ENCODE measurements around the gene HS3ST3A1. TPM values are rescaled to one million over a fixed set of nuclear protein-coding genes. Genes with fewer than 3 reads are reported as not detected.

Gene HS3ST3A1
- total and polyA plus RNA-seq, 4 experiments from 2014 or later, result 1.8 to 4.4 (median 3.1) TPM

GRCh38 chr17:13462146-13462545, 139.6 kb downstream of the HS3ST3A1 start:
- Histone ChIP-seq H3K4me1 (ENCODE audit: insufficient read depth, low read length) (no peaks in the 10 kb centered on the region), H3K27me3 (ENCODE audit: insufficient read depth, low read length) (no peaks in the 10 kb centered on the region), H3K27ac (ENCODE audit: low read depth, low read length) (no peak overlapping the region), H3K9me3 (ENCODE audit: control insufficient read depth in 1 of 2, low read length in 2 of 2) (no peaks in the 10 kb centered on the region), H3K4me3 (ENCODE audit: low read length in 2 of 2) (no peak overlapping the region), H3K36me3 (ENCODE audit: insufficient read depth, low read length) (no peaks in the 10 kb centered on the region)
- Mint-ChIP-seq H3K9me3 (peaks cover 0 to 4% (median 0%) of the 10 kb centered on the region in 8 donors), H3K36me3 (no peaks in the 10 kb centered on the region), H3K4me3 (no peak overlapping the region), H3K27me3 (peaks cover 4 to 5% of the 10 kb centered on the region in 2 donors), H3K27ac (no peak overlapping the region), H3K4me1 (no peaks in the 10 kb centered on the region)
- ChIA-PET POLR2A (ENCODE audit: partially characterized antibody) (no interaction called here), CTCF (ENCODE audit: partially characterized antibody) (no interaction called here)
- DNase-seq, result no peak
- intact Hi-C loops (cut with micrococcal nuclease), result no loop called here

GRCh38 chr17:13460261-13461000, 141.3 kb downstream of the HS3ST3A1 start:
- no peak overlapping the region for H3K4me3 Mint-ChIP-seq
- H3K27ac Mint-ChIP-seq, result no peak overlapping the region
- no peaks in the 10 kb centered on the region for H3K4me1 ChIP-seq (ENCODE audit: insufficient read depth, low read length)
- CTCF ChIA-PET (ENCODE audit: partially characterized antibody), result no interaction called here
- H3K4me3 ChIP-seq (ENCODE audit: low read length in 2 of 2), result no peak overlapping the region
- no peaks in the 10 kb centered on the region for H3K36me3 ChIP-seq (ENCODE audit: insufficient read depth, low read length)
- intact Hi-C loops (cut with micrococcal nuclease), result no loop called here
- H3K9me3 ChIP-seq (ENCODE audit: control insufficient read depth in 1 of 2, low read length in 2 of 2), result no peaks in the 10 kb centered on the region
- no peaks in the 10 kb centered on the region for H3K27me3 ChIP-seq (ENCODE audit: insufficient read depth, low read length)
- no peaks in the 10 kb centered on the region for H3K36me3 Mint-ChIP-seq
- H3K27me3 Mint-ChIP-seq, result peaks cover 4 to 5% of the 10 kb centered on the region in 2 donors
- peaks cover 0 to 4% (median 0%) of the 10 kb centered on the region in 8 donors for H3K9me3 Mint-ChIP-seq
- DNase-seq, result no peak
- POLR2A ChIA-PET (ENCODE audit: partially characterized antibody), result no interaction called here
- no peak overlapping the region for H3K27ac ChIP-seq (ENCODE audit: low read depth, low read length)
- H3K4me1 Mint-ChIP-seq, result no peaks in the 10 kb centered on the region

- DNase-seq, result no peak
- POLR2A ChIA-PET (ENCODE audit: partially characterized antibody), result no interaction called here
- peaks cover 4 to 5% of the 10 kb centered on the region in 2 donors for H3K27me3 Mint-ChIP-seq
- peaks cover 0 to 2% (median 0%) of the 10 kb centered on the region in 8 donors for H3K9me3 Mint-ChIP-seq
- intact Hi-C loops (cut with micrococcal nuclease), result no loop called here
- no peaks in the 10 kb centered on the region for H3K36me3 ChIP-seq (ENCODE audit: insufficient read depth, low read length)
- H3K4me3 Mint-ChIP-seq, result no peak overlapping the region
- no peak overlapping the region for H3K27ac ChIP-seq (ENCODE audit: low read depth, low read length)
- H3K4me1 ChIP-seq (ENCODE audit: insufficient read depth, low read length), result no peaks in the 10 kb centered on the region
- no peaks in the 10 kb centered on the region for H3K9me3 ChIP-seq (ENCODE audit: control insufficient read depth in 1 of 2, low read length in 2 of 2)
- CTCF ChIA-PET (ENCODE audit: partially characterized antibody), result no interaction called here
- H3K4me1 Mint-ChIP-seq, result no peaks in the 10 kb centered on the region
- H3K27me3 ChIP-seq (ENCODE audit: insufficient read depth, low read length), result no peaks in the 10 kb centered on the region
- no peak overlapping the region for H3K27ac Mint-ChIP-seq
- H3K36me3 Mint-ChIP-seq, result no peaks in the 10 kb centered on the region
- H3K4me3 ChIP-seq (ENCODE audit: low read length in 2 of 2), result no peak overlapping the region
Measured at GRCh38 chr17:13457783-13458182, 143.9 kb downstream of the HS3ST3A1 start.

Small RNA genes lying within 50 kb of the gene (microRNA-seq; reads per million reads assigned to microRNA genes)
- not detected for gene MIR548H3 (ENCODE audit: borderline microRNAs expressed, borderline number of aligned reads, borderline replicate concordance)

Data from CD4-positive, alpha-beta memory T cell (primary cell).